HCEC 1CT (cell line): ENCODE measurements around the gene ARID1A.

Source experiments
- DNase-seq: peaks from one replicate; pipeline ENCODE4 v3.0.0-alpha.2; 2017

The ARID1A gene

DNA sequence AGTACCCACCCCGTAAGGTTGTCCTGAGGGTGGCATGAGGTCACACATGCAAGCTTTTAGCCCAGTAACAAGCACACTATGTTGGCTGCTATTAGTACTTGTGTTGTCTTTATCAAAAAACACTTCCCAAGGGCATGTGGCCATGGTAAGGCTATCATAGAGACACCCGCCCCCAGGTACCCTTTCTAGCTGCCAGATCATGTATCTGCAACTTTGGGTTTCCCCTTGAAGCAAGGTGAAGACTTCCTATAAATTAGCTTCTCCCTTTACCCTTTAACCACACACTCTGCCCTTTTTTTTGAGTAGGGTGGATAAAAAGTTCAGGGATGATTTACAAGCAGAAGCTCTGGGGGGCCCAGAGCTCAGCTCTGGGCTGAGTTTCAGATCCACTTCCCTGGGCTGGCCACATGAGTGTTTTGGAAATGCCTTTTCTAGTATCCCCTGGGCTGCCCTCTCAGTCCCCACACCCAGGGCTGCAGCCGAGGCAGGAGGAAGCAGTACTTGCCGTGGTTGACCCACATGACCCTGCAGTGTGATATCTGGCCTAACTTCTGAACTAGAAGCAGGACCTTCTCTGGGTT is 132.7 kb downstream of the ARID1A start:
- DNase-seq: no peak

DNA sequence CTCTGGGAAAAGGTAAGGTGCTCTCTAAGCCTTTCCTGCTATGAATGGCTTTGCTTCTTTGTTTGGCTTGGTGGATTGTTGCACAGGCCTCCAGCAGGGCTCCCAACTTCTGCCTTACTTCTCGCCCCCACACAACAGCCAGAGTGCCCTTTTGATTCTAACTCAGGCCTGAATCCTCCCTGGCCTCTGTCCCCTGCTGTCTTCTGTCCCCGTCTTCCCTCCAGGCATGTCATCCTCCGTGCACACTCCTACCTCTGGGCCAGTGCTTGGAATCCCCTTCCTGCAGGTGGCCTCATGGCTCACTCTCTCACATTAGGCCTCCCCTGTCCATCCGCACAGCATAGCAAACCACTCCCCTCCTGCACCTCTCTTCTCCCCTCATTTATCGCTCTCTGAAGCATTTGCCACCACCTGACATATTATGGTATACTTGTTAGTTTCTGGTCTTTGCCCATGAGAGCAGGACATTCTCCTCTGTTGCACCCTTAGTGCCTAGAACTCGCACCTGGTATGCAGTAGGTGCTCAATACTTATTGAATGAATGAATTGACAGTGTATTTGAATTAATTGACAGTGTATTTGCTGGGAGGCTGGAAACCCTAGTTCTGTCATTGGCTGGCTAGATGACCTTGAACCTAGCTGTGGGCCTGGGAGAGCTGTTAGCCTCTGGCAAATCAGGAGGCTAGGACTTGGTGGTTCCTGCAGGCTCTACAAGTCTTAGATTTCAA is 133.5 kb downstream of the ARID1A start:
- no peak for DNase-seq

DNA sequence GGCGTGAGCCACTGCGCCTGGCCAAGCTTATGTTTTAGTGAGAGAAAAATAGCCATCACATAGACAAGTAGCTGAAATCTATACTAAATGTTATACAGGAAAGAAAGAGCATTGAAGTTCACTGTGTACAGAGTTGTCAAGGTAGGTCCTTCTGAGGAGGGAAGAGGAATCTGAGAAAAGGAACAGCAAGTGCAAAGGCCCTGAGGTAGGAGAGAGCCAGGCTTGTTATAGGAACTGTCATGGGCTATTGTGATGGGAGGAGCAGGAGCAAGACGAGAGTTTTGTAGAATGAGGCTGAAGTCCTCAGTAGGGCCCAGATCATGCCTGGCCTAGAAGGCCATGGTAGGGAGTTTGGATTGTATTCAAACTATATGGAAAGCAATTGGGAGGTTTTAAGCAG is 135.2 kb downstream of the ARID1A start:
- DNase-seq: no peak
